HG02571 (cell line): ENCODE measurements around the gene FGF19.

Experiments used
- ATAC-seq: cut with Tn5 transposase; IDR thresholded peaks from one replicate; pipeline ENCODE4 v1.9.1; 2021; ENCODE audit warnings: mild to moderate bottlenecking, moderate library complexity; ENCODE audit not compliant: unreplicated experiment

The FGF19 gene

DNA sequence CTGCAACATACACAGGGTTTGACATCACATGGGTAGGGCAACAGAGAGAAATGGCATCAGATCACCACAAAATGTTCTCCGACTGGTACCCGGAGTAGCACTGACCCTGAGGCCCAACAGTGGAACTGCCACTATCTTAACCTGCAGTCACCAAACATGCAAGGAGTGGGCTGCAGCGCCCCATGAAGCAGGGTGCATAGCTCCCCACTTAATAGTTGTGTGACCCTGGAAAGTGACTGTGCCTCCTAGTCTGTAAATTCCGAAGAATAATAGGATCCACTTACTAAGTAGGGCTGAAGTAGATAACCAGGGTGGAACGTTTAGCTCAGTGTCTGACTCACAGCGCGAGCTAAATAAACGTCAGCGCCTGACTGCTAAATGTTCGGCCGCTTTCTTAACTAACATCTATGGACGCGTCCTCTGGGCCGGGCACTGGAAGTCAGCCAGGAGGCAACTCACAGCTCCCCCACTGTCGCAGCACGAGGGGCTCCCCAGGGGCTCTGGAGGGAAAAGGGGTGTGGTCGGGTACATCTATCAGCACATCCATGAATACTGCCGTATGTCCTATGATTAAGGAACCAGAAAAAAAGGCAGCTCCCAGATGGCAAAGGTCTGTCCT is 29.4 kb downstream of the FGF19 start:
- ATAC-seq, result no peak

DNA sequence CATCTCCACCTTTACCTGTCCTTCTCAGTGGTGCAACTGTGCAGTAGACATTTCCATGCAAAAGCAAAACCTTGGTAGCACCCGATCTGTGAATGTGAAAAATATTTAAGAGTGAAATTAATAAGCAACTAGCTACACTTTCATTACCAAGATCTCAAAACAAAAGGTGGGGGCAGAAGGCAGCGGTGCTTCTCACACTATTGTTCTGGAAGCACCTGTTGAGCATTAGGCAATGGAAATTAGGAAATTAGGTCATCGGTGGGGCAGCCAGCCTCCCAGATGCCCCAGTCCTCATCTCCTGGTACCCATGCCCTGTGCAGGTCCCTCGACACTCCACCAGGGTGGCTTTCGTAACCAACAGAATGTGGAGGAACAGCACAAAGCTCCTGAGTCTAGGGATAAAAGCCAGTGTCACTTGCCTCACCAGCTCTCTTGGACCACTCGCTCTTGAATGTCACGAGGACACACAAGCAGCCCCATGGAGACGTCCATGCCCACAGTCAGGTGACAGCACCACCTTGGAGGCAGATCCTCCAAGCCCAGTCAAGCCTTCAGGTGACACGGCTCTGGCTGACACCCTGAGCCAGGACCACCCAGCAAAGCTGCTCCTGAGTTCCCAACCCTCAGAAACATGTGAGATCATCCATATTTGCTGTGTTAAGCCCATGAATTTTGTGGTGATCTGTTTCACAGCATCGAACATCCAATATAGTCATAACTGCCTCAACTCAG is 31.9 kb downstream of the FGF19 start:
- no peak for ATAC-seq

DNA sequence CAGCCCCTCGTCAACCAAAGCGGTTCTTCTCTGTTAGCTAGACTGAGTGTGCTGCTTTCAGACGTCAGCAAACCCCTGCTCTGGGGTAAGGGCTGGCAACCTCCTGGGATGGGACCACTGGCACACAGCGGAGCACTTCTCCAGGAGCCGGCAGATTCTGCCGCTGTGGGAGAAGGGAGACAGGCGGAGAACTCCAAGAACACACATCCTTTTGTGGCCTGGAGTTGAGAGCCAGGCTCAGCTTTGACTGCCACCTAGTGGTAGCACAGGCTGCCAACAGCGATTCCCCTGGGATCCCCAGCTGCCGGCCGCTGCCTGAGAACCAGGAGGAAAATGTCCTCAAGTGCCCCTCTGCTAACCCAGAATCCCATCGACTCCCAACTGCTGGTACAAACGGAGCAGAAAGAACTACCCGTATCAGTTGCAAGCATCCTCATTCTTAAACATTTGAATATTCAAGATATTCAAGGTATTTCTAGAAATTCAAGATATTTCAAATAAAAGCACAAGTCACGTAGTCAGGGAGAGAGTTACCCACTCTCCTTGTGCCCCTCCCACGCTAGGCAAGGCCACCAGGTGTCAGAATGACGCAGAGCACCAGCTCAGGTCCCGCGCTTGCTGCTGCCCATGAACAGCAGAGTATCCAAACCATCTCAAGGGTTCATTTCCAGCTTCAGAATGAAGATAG is 33.5 kb downstream of the FGF19 start:
- no peak for ATAC-seq

DNA sequence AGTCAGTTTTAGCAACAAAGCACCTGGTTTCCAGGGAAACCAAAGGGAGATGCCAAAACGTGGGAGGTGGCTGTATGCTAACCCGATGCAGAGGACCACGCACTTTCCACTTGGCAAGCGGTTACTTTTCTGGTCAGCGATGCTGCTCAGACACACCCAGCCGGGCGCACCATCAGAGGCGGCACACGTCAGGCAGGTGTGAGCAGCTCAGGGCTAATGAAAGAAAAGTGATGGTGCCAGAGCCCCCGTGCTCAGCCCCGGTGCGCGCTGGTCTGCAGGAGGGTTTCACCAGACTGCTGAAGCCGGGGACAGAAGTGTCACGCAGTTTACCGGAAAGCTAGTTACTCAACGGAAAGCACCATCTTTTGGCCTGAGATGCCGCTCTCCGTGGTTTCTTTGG is 34.3 kb downstream of the FGF19 start:
- ATAC-seq, result no peak

DNA sequence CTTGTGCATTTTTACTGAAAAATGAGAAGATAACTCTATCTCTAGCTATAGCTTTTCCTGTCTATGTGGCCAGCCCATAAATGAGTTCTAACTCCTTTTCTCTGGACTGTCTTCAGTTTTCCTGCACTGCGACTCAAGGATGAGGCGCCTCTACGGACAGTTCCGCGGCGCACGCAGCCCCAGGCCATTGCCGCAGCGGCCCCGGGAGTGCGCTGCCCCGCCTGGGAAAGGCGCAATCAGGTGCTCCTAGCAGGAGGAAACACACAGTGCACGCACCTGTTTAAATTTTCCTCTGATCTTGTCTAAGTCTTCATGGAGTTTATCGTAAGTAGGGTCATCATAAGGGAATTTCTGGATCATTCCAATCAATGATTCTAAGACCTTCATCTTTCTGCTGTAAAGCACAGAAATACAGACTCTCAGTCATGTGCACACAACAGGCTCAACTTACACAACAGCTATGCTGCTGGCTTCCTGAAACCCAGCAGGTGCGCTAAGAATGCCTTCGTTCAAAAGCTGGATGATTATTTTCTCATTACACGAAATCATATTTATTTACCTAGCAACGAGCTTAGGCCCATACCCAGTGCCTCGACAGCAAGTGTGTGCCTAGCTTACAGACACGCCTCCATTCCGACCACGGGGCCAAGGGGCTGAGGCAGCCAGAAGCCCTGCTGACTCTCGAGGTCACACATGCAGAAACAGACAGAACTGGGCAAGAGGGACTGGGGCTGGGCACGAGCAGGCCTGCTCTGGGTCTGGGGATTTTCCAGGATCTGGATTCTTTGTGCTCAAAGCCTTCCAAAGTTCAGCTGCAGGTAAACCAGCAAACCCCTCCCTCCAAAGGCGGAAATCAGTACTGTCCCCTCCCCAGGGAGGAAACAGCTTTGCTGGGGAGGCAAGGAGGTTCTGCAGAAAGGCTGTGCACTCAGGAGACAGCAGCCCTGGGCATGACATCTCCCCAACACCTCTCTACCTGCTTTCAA is 35.9 kb downstream of the FGF19 start:
- no peak for ATAC-seq

DNA sequence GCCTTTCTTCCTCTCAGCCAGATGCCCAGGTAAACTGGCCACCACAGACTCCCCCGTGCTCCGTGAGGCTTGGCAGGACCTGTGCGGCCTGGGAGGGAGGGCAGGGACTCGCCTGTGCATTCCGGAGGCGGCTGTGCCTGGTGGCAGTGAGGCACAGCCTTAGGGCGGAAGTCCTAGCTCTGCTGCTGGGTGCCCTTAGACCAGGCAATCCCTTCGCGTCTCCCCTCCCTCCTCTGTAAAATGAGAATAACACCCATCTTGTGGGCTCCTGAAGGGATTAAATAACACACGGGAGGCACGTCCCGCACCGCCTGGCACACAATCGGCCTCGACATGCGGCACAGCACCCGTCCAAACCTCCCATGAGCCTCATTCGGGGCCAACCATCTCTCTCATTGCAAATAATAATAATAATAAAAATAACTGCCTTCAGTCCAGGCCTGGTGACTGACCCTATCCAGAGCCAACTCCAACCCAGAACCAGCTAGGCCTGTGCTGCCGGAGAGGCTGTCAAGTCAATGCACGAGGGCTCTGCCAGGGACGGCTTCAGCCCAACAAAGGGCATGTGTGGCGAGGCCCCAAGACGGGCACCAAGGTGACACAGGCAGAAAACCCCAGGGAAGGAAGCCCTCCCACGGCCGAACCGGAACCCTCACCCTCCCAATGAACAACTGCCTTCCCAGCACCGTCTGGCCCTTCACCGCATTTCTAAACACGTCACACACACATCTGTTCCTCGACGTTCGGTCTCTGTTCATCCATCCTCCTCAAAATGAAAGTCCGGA is 36.9 kb downstream of the FGF19 start:
- no peak for ATAC-seq

DNA sequence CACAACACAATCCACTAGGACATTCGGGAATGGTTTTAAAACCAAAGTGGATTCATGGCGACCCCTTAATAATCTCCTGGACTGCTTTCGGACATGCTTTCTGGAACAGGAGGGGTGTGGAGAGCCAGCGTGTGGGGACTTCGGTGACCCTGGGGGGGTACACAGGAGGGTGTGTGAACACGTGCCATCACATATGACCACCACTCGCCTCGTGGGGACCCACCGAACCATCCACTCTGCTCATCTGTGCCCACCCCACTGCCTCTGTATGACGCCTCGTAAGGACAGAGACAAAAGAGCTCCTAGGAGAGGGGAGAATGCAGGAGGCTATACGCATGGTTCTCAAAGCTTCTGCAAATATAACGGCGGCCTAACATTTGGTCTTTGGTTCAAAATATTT is 37.6 kb downstream of the FGF19 start:
- no peak for ATAC-seq

DNA sequence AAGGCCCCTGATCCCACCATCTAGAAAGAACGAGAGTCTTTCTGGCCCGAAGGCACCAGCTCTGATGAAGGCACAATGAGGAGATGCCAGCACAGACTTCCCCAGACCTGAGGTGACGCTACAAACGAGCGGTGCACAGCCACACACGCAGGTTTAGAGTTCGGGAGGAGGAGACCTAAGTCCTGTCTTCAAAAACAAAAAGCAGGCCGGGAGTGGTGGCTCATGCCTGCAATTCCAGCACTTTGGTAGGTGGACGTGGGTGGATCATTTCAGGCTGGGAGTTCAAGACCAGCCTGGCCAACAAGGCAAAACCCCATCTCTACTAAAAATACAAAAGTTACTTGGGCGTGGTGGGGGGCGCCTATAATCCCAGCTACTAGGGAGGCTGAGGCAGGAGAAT is 38.2 kb downstream of the FGF19 start:
- no peak for ATAC-seq

DNA sequence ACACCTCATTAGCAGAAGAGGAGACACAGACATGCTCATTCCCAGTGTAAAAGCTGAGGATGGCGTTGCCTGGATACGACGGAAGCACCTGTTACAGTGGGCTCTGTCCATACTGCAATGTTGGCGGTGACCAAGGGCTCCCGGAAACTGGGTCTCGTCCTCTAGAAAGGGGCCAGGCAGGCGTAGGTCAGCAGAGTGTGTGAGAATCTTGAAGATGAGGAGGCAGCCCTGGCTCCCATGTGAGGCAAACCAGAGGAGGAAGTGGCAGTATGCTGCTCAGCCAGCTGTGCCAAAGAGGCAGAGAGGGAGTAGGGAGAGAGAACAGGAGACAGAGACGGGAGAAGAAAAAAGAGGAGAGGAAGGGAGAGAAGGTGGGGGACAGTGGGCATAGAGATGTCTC is 38.9 kb downstream of the FGF19 start:
- no peak for ATAC-seq

DNA sequence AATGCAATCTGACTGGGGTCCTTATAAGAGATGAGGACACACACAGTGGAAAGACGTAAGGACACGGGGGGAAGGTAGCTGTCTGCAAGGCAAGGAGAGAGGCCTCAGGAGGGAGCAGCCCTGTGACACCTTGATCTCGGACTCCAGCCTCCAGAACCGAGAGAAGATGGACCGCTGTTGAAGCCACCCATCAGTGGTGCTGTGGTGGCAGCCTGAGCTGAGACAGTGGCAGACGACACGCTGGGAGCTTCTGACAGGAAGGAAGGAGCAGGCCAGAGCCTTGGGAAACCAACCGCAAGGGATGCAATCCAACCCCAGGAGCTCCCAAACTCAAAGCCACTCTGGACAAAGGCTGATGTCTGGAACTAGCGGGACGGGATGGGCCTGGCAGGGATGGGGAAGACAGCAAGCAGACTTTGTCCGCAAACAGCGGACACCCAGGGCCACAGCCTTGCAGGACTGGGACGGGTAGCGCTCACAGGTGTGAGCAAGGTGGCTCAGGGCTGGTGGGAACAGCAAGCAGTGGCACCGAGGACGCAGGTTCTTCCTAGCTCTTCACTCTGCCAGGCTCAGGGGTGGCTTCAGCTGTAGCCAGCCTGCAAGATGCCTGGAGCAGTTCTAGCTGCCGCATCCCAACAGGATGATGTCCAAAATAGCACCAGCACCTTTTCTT is 39.6 kb downstream of the FGF19 start:
- no peak for ATAC-seq

DNA sequence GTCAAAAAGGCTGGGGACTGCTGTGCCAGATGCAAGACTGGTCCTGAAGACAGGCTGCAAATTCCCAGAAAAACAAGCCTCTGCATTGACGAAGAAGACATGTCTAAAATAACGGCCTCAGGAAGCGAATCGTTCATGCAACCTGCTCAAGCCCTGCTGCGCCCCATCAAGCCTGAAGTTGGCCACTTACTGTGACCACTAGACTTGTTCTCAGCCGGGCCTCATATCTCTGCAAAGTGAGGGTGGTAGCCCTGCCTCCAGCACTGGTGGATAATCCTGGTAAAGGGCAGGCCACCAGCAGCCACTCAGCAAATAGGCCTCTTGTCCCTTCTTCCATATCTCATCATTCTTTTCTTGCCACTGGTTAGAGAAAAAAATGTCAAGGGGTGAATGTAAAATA is 40.5 kb downstream of the FGF19 start:
- no peak for ATAC-seq

DNA sequence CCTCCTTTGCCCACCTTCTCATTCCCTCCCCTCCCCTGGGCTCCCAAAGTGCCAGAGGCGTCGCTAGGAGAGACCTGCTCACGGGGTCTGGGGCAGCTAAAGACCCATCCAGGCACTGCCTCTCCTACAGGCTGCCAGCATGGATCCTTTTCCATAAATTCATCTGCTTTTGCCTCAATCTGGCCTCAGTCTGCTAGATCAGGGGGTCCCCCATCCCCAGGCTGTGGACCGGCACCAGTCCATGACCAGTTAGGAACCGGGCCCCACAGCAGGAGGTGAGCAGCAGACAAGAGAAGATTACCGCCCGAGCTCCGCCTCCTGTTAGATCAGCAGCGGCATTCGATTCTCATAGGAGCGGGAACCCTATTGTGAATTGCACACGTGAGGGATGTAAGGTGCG is 41.0 kb downstream of the FGF19 start:
- no peak for ATAC-seq

DNA sequence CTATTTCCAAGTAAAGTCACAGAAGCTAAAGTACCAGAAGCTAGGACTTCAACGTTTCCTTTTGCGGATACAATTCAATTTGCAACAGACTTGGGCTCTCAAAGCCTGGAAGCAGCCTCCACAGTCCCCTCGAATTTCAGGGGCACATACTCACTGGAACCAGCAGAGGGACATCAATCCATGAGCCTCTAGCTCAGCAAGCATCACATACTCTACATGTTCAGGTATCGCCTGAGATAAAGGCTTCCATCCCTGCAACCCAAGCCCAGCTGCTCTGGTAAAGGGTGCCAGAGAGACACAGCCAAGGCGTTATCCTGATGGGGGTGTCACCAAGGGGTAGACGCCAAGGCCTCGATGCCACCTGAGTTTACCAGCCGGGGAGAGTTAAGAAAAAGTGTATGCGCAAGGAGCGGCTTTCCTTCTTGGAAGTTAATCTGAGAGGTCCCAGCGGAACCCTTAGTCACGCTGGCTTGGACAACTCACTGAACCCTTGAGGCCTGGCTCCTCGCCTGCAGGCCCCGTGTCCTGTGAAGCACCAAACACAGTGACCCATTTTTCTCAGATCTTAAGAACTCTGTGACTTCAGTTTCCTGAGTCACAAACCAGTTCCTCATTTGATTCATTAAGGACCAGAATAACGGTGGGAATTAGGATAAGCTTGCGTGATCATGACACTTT is 41.7 kb downstream of the FGF19 start:
- no peak for ATAC-seq

DNA sequence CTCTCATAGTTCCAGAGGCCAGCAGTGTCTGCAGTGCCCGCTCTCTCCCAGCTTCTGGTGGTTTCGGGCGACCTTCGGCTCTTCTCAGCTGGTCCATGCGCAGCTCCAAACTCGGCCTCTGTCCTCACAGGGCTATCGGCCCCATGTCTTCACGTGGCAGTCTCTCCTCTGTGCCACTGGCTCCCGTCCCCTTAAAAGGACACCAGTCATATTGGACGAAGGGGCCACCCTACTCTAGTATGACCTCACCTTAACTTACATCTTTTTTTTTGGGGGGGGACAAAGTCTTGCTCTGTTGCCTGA is 42.5 kb downstream of the FGF19 start:
- ATAC-seq, result no peak

DNA sequence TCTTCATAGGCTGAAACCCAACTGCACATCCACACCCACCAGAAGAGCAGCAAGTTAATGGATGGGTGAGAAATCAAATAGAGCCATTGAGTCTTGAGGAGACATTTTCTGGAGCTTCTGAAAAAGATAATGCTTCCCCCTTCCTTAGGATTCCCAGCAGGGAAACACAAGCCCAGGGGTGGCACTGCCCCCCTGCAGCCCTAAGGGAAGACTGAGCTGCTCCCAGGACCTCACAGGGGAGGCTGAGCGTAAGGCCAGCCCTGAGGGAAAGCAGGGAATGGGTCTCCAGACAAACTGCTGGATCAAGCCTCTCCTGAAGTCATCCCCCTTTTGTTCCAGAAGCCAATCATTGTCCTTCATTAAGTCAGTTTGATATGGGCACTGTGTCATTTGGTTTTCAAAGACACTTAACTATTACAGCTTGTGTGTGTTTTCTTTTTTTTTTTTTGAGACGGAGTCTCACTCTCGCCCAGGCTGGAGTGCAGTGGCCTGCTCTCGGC is 43.8 kb downstream of the FGF19 start:
- ATAC-seq, result no peak

DNA sequence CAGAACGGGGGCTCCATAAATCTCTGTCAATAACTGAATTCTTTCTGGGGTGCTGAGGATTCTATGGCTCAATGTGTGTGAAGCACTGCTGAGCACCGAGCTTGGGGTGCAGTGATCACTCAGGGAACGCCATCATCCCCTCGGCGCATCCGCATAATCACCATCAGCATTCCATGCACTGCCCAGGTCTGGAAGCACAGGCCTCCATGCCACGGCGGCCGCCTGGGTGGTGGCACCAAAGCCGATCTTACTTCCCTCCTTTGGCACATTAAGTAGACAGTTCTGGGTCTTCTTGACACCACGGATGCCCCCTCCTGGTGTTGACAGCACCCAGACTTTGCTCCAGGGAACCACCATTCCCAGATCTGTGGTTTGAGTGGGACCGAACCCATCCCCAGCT is 44.2 kb downstream of the FGF19 start:
- ATAC-seq, result no peak

DNA sequence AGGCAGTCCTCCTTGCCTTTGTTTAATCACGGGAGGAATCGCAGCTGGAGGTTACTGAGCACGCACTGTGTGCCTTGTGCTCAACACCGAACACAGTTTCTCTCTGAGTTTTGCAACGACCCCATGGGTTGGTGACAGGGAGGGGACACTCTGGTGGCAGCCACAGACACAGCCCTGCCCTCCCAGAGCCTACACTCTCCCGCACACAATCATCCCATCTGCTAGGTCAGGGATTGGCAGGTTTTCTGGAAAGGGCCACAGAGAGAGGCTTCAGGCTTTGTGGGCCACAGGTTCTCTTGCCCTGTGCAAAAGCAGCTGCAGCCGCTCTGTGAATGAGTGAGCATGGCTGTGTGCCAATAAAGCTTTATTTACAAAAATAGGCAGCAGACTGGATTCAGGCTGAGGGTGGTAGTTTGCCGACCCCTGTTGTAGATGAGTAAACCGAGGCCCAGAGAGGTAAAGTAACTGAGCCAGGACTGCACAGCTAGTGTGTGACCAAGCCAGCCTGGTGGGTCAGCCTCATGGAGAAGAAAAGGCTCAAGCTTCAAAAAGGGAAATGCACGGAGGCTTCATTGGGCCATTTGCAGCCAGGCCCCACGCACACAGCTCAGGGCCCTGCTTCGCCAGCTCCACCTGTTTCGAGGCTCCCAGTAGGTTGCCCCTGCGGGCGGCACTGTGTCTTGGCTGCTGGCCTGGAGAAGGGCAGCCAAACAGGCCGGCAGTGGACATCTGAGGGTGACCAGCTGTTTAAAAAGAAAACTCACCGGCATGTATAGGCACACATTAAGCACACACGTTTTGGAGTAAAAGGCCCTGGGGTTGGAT is 45.0 kb downstream of the FGF19 start:
- ATAC-seq, result no peak

DNA sequence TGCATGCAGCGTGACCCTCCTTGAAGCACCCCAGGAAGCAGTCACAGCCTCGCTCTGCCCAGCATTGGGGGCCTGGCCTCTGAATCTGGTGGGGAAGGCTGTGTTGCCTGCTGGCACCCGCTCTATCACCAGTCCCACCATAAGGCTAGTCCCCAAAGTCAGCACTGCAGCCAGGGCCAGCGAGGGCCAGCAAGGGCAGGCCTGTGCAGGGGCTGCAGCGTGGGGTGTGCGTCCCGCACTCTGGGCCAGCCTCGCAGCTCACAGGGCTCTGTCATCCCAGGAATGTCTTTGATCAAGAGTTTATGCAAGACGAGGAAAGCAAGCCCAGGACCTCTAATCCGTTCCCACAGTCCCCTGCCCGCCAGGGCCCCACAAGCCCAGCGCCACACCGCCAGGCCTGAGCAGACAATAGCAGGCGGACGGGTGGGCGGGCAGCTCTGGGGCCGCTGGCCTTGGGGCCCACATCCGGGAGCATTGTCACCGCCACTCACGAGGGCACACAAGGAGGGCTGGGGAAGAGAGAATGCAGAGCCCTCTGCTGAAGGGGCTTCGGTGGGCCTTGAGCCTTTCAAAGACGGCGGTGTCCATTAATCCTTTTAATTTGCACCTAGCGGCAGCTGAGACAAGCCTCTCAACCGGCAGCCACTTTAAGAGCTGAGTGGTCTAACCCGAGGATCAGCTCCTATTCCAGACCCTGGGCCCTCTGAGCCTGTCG is 45.8 kb downstream of the FGF19 start:
- no peak for ATAC-seq
